ACC112 (cell line): Measurements from ENCODE around the gene FCHSD1.
A peak's percentile ranks its signal among the peaks of the same experiment; 100 is the strongest.

ENCODE experiments used
- H2AFZ ChIP-seq: fragments of 200-600 bp; sonication (generic); one replicate; pipeline ENCODE4 v1.6.0; 2017; ENCODE audit warnings: antibody characterized with exemption, low read length; ENCODE audit not compliant: unreplicated experiment
- H3K27ac ChIP-seq: fragments of 200-600 bp; sonication (generic); 2 replicates; pipeline ENCODE4 v1.5.1; 2014; ENCODE audit warnings: low read depth, mild to moderate bottlenecking, antibody characterized with exemption, low read length, moderate library complexity
- H3K27me3 ChIP-seq: fragments of 200-600 bp; sonication (generic); 2 replicates; pipeline ENCODE4 v1.6.1; 2014; ENCODE audit warnings: mild to moderate bottlenecking, antibody characterized with exemption, low read length, moderate library complexity, mixed read lengths; ENCODE audit not compliant: insufficient read depth
- H3K36me3 ChIP-seq: fragments of 200-600 bp; sonication (generic); 2 replicates; pipeline ENCODE4 v1.6.1; 2016; ENCODE audit warnings: mild to moderate bottlenecking, antibody characterized with exemption, low read length, moderate library complexity, mixed read lengths; ENCODE audit not compliant: insufficient read depth
- H3K4me1 ChIP-seq: fragments of 200-600 bp; sonication (generic); one replicate; pipeline ENCODE4 v1.6.1; 2016; ENCODE audit warnings: low read length, mixed read lengths; ENCODE audit not compliant: insufficient read depth, unreplicated experiment, control insufficient read depth
- H3K4me3 ChIP-seq: fragments of 200-600 bp; sonication (generic); 2 replicates; pipeline ENCODE4 v1.5.1; 2014; ENCODE audit warnings: mild to moderate bottlenecking, low read depth, low read length
- H3K79me2 ChIP-seq: fragments of 200-600 bp; sonication (generic); one replicate; pipeline ENCODE4 v1.6.0; 2016; ENCODE audit warnings: low read length; ENCODE audit not compliant: control insufficient read depth, unreplicated experiment, insufficient read depth

The FCHSD1 gene

DNA sequence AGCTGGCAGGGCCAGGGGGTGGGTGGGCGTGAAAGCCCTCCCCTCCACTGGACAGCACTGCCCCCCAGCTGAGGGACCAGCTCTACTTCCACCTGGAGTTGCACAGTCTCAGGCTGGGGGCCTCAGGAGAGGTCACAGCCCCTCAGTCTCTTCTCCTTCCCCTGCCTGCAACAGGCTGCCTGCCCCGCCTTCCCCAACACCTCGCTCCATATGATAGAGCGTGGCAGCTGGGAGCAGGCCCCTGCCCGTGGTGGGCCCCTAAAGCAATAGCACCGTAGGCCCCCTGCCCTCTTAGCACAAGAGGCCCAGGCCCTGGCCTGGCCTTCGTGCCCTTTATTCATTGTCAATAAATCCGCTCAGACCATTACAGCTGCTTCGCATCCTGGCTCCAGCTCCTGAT is 10.5 kb downstream of the FCHSD1 start:
- H3K4me3 ChIP-seq: no peak overlapping the region
- H3K4me1 ChIP-seq: peaks cover 14% of the 10 kb centered on the region
- H3K27ac ChIP-seq: no peak overlapping the region
- no peaks in the 10 kb centered on the region for H3K27me3 ChIP-seq
- H2AFZ ChIP-seq: no peak overlapping the region
- H3K79me2 ChIP-seq: peaks cover 9% of the 10 kb centered on the region
- no peaks in the 10 kb centered on the region for H3K36me3 ChIP-seq

DNA sequence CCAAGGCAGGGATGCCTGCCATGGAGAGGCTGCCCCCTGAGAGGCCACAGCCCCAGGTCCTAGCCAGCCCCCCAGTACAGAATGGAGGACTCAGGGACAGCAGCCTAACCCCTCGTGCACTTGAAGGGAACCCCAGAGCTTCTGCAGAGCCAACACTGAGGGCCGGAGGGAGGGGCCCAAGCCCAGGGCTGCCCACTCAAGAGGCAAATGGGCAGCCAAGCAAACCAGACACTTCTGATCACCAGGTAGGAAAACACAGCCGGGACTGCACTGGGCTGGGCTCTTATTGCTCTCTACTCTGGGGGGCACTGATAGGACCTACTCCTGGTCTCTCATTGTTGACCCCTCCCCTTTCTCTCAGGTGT is 11.2 kb downstream of the FCHSD1 start:
- Histone ChIP-seq H3K36me3 (no peaks in the 10 kb centered on the region), H3K27ac (no peak overlapping the region), H3K79me2 (peaks cover 16% of the 10 kb centered on the region), H2AFZ (no peak overlapping the region), H3K4me3 (no peak overlapping the region), H3K27me3 (no peaks in the 10 kb centered on the region), H3K4me1 (peaks cover 21% of the 10 kb centered on the region)

DNA sequence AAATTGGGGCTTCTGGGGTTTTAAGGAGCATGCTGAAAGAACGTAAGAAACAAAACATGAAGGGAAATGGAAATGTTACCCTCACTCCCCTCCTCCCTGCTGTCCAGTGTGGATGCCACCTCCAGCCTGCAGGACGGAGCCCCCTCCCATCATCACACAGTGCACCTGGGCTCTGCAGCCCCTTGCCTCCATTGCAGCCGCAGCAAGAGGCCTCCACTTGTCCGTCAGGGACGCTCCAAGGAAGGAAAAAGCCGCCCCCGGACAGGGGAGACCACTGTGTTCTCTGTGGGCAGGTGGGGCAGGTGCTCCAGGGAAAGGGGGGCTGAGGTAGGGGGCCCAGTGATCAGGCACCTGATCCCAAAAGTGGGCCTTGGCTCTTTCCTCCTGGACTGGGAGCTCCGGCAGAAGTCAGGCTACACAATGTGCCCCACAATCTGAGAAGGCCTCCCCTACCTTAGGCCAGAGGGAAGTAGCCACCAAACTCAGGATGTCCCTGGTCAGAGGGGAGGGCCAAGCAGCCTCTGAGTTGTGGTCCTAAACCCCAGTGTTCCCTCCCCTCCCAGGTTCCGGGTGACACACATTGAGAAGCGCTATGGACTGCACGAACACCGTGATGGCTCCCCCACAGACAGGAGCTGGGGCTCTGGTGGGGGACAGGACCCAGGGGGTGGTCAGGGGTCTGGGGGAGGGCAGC is 11.7 kb downstream of the FCHSD1 start:
- no peak overlapping the region for H3K27ac ChIP-seq
- no peak overlapping the region for H3K4me3 ChIP-seq
- H3K4me1 ChIP-seq: peaks cover 25% of the 10 kb centered on the region
- H3K27me3 ChIP-seq: no peaks in the 10 kb centered on the region
- peaks cover 21% of the 10 kb centered on the region for H3K79me2 ChIP-seq
- H2AFZ ChIP-seq: no peak overlapping the region
- H3K36me3 ChIP-seq: no peaks in the 10 kb centered on the region

DNA sequence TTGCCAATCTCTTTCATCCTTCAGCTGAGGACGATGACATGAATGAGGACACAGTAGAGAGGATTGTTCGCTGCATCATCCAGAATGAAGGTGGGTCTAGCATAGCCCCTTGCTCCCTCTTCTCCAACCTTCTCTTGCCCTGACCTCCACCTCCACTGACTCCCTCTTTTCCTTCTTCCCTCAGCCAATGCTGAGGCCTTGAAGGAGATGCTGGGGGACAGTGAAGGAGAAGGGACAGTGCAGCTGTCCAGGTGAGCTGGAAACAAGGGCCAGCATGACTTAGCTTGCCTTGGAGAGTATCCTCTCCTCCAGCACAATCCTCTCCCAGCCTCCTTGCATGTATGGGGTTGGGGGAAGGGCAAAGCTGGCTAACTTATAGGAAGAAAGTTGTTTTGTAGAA is 12.4 kb downstream of the FCHSD1 start:
- Histone ChIP-seq H3K27ac (no peak overlapping the region), H3K79me2 (peaks cover 29% of the 10 kb centered on the region)

DNA sequence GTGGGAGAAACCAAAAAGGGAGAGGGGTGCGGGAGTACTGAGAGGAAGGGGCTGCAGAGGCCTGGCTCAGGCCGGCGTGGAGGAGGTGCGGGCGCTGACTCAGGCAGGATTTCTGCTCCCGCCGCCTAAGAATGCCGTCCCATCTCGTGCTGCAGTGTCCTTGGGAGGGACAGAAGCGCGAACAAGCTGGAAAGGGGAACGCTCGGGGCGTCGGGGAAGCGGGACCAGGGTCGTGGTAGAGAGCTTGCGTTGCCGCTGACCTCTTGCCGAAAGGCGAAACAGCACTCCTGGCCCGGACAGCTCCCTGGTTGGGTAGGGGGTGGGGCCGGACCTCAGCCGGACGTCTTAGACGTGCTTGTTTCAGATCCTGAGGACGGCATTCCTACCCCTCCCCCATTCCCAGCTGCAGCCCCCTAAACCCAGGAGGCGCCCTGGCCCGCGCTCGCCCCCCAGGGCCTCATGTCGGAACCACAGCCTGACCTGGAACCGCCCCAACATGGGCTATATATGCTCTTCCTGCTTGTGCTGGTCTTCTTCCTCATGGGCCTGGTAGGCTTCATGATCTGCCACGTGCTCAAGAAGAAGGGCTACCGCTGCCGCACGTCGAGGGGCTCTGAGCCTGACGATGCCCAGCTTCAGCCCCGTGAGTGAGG is 13.3 kb downstream of the FCHSD1 start:
- Histone ChIP-seq H3K4me1 (peaks cover 29% of the 10 kb centered on the region), H3K27ac (no peak overlapping the region), H2AFZ (peak overlapping the region; percentile 88), H3K36me3 (0 out of 2 replicates have a peak, but pooled peaks cover 1% of the 10 kb centered on the region), H3K4me3 (peak overlapping the region; percentile 78), H3K79me2 (peaks cover 34% of the 10 kb centered on the region), H3K27me3 (no peaks in the 10 kb centered on the region)

More for the DNA sequence above, 12.4 kb downstream of the FCHSD1 start:
- Histone ChIP-seq H3K4me3 (no peak overlapping the region), H3K36me3 (no peaks in the 10 kb centered on the region), H2AFZ (no peak overlapping the region), H3K27me3 (no peaks in the 10 kb centered on the region), H3K4me1 (peaks cover 29% of the 10 kb centered on the region)

DNA sequence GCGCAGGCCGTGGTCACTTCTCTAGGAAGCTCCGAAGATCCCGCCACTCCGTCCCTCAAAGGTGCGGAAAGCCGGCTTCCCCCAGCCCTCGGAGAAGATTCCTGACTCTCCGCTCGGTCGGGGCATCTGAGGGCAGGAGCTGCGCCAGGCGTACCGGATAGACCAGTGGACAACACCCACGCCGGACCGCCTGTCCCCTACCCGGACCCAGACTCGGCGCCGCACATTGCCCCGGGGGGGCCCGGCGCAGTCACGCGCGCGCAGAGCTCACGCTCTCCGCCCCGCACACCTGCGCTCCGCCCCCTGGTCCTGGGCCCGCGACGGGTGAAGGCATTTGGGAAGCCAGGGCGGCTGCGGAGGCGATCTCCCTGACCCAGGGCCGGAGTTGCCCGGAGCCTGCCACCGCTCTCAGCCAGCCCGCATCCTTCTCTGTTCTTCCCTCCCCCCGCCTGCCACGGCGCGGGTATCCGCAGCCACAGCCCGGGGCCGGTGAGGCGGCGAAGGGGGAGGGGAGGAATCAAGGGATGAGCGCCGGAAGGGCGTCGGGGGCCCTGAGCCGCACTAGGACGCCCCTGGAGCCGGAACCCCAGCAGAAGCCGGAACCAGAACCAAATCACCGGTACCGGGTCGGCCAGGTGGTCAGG is 14.0 kb downstream of the FCHSD1 start:
- peaks cover 41% of the 10 kb centered on the region for H3K79me2 ChIP-seq
- no peak overlapping the region for H3K27ac ChIP-seq
- peaks cover 29% of the 10 kb centered on the region for H3K4me1 ChIP-seq
- H3K27me3 ChIP-seq: no peaks in the 10 kb centered on the region
- peak overlapping the region; percentile 88 for H2AFZ ChIP-seq
- H3K36me3 ChIP-seq: peaks cover 8% of the 10 kb centered on the region
- H3K4me3 ChIP-seq: peak overlapping the region; percentile 78

DNA sequence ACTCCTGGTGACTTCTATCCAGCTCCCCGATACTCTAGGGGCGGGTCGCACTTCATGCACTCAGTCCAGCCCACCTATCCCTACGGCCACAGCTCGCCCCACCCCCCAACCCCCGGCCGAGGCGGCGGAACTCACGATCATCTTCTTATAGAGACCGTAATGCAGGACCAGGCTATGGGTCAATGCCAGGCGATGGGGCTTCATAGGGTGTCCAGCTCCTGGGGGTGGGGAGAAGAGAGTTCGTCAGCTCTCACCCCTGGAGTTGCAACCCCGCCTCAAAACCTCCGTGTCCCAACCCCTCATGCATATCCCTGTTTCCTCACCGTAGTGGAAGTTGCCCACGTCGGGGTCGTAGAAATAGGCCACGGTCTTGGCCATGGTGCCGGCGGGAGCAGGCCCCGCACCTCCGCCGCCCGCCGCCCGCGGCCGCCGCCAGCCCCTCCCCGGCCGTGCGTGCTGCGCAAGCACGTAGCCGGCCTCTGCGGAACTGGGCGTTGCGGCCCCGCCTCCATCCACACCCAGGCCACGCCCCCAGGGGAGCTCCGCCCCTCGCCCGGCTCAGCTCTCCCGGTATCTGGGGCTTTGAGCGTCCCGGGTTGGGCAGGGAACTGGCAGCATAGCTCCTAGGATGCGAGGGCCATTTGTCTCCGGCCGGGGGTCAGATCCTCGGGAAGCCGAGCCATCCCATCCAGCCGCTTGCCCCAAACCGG is 14.7 kb downstream of the FCHSD1 start, which contains the start of the genes HDAC3 and RELL2:
Gene HDAC3 (minus strand): TSS at position 437 of the 710 bp plus-strand sequence. CDS start 59 bp downstream, at position 378.
Gene RELL2 (plus strand): TSS at position 585 of the 710 bp plus-strand sequence. CDS start 1,229 bp downstream, outside the sequence.
- Histone ChIP-seq H3K79me2 (peaks cover 44% of the 10 kb centered on the region), H3K27me3 (no peaks in the 10 kb centered on the region), H3K4me1 (peaks cover 24% of the 10 kb centered on the region), H3K36me3 (peaks cover 9% of the 10 kb centered on the region), H3K27ac (peak within 1 kb of the TSS; percentile 3; the same call in 1 of the 2 replicates), H2AFZ (peak within 1 kb of the TSS; percentile 88), H3K4me3 (peak within 1 kb of the TSS; percentile 78)

DNA sequence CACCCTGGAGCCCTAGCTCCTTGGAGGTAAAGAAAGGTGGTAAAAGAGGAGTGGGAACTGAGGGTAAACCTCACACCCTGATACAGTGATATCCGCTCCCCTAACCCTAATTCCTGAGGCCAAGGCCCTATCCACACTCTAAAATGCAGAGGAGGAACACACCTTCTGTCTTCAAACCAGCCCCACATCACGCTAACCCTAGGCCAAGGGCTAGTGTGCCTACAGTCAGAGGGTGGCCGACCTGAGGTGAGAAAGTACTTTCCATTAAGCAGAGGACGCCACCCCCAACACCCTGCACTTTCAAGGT is 15.2 kb downstream of the FCHSD1 start:
- Histone ChIP-seq H3K4me1 (peaks cover 21% of the 10 kb centered on the region), H3K27ac (no peak overlapping the region), H2AFZ (no peak overlapping the region), H3K4me3 (peak overlapping the region; percentile 78), H3K36me3 (peaks cover 9% of the 10 kb centered on the region), H3K27me3 (no peaks in the 10 kb centered on the region), H3K79me2 (peaks cover 49% of the 10 kb centered on the region)

DNA sequence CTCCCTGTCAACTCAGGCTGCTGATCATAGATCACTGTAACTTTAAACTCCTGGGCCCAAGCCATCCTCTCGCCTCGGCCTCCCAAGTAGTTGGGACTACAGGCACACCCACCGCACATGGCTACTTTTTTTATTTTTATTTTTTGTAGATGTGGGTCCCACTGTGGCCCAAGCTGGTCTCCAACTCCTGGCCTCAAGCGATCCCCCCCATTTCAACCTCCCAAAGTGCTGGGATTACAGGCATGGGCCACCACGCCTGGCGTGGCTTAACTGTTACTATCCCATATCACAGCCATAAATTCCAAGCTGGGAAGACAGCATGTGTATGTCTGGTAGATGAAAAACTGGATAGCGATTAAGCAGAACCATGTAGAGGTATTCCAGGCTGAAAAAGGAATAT is 15.6 kb downstream of the FCHSD1 start:
- no peaks in the 10 kb centered on the region for H3K27me3 ChIP-seq
- H3K36me3 ChIP-seq: peaks cover 9% of the 10 kb centered on the region
- H3K4me1 ChIP-seq: peaks cover 21% of the 10 kb centered on the region
- peaks cover 53% of the 10 kb centered on the region for H3K79me2 ChIP-seq
- H3K4me3 ChIP-seq: peak overlapping the region; percentile 78
- H3K27ac ChIP-seq: no peak overlapping the region
- no peak overlapping the region for H2AFZ ChIP-seq

DNA sequence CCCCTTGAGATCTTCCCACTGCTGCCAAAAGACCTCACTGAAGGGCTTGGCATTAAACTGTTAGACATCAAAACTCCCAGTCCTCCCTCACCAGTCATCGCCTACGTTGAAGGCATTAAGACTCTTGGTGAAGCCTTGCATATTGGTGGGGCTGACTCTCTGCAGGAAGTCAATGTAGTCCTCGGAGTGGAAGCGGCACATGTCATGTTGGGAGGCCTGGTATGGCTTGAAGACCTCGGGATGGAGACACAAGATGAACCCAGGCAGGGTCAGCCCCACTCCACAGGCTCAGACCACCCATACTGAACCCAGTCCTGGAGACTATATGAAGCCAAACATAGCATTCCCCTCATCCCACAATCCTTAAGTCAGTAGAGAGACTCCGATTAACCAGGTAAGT is 16.5 kb downstream of the FCHSD1 start:
- Histone ChIP-seq H3K27me3 (no peaks in the 10 kb centered on the region), H2AFZ (no peak overlapping the region), H3K36me3 (peaks cover 10% of the 10 kb centered on the region), H3K79me2 (peaks cover 54% of the 10 kb centered on the region), H3K27ac (no peak overlapping the region), H3K4me1 (peaks cover 21% of the 10 kb centered on the region), H3K4me3 (peak overlapping the region; percentile 78; the same call in 1 of the 2 replicates)
